Left lung (tissue), 10 donors: ENCODE measurements around the gene GOSR2. TPM values are rescaled to one million over a fixed set of nuclear protein-coding genes. Genes with fewer than 3 reads are reported as not detected.

Source experiments
- ATAC-seq: fragments of 200-7000 bp; cut with Tn5 transposase; one replicate; pipeline ENCODE4 v1.9.1; 2020; ENCODE audit warnings: moderate library complexity
- DNase-seq, 4 donors: peaks; one replicate each; pipeline ENCODE4 v3.0.0-alpha.2; 2013 to 2020
- H3K27ac ChIP-seq, 2 donors: fragments of 200-600 bp; sonication (generic) in 1 of 2; one replicate each; pipeline versions ENCODE4 v1.5.0 to v1.8.0; 2020 to 2021
- H3K27me3 ChIP-seq, 2 donors: fragments of 200-600 bp; sonication (generic) in 1 of 2; one replicate each; pipeline versions ENCODE4 v1.5.0 to v1.8.0; 2020 to 2021
- H3K36me3 ChIP-seq, 2 donors: fragments of 200-600 bp; sonication (generic) in 1 of 2; one replicate each; pipeline versions ENCODE4 v1.5.0 to v1.8.0; 2020 to 2021
- H3K4me1 ChIP-seq, 2 donors: fragments of 200-600 bp; one replicate each; pipeline ENCODE4 v1.8.0; 2021
- H3K4me3 ChIP-seq, 2 donors: fragments of 200-600 bp; sonication (generic) in 1 of 2; one replicate each; pipeline versions ENCODE4 v1.5.0 to v1.8.0; 2020 to 2021; ENCODE audit warnings: mild to moderate bottlenecking in 1 of 2
- H3K9me3 ChIP-seq, 2 donors: fragments of 200-600 bp; sonication (generic) in 1 of 2; one replicate each; pipeline versions ENCODE4 v1.5.0 to v1.8.0; 2020 to 2021
- CTCF ChIP-seq, 2 donors: fragments of 200-600 bp; sonication (generic) in 1 of 2; IDR thresholded peaks; one replicate each; pipeline versions ENCODE4 v1.5.0 to v1.8.0; 2021; ENCODE audit warnings: antibody characterized with exemption in 2 of 2
- intact Hi-C, 2 donors: fragments of 100-400 bp; cut with DNase I; formaldehyde crosslinking; loops; one replicate each; pipeline versions ENCODE4 v1.11.2 to v1.14.2; 2022
- polyA plus RNA-seq, 6 donors: library from polyadenylated mRNA; unstranded; fragments of 120-200 nt; gene quantifications; one replicate each; pipeline ENCODE4 v1.2.1, GENCODE V29; 2013; ENCODE audit not compliant: insufficient read length in 6 of 6
- total RNA-seq, 2 donors: library from RNA; stranded (reverse); fragmentation: NEBNext Ultra II Directional; extraction: Animal tissue kit (Norgen Biotek cat#: 25700); gene quantifications; one replicate each; pipeline ENCODE4 v1.2.1, GENCODE V29; 2021
- donor health status: DM: no; HTN: yes; CAD: no.
- donor health status: DM: no; HTN: no; CAD: no.

Gene GOSR2
- total and polyA plus RNA-seq, 8 donors = 42.5 to 67.4 (median 47.6) TPM

DNA sequence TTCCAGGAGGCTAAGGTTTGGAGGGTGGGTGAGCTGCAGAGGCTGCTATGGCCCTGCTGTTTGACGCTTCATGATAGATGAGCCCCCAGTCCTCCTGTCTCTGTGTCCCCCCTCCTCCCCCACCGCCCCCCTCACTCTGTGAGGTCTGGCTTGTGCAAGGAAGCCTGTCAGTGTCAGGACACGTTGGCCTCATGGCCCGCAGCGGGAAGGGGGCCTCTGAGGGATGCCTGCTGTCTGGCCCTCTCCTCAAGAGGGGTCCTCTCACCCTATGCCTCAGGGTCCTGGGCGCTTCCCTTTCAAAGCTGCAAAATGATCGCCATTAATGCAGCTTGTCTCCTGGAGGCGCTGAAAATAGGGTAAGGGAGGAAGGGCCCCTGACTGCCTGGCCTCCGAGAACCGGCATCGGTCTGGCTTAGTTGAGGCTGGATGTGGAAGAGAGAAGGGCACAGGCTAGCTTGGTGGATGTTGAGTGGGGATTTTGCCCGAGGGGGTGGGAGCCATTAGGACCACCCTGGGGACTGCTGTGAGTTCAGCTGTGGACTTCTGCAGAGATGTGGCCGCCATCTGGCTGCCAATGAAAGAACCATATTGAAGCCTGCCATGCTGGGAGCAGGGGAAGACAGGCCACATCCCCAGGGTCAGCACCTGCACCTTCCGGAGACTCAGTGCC is 14.8 kb upstream of the GOSR2 start:
- H3K27me3 ChIP-seq = peaks cover 0 to 10% of the 10 kb centered on the region in 2 donors
- H3K36me3 ChIP-seq = no peaks in the 10 kb centered on the region
- ATAC-seq (no peak), DNase-seq (no peak)
- no peak for TF ChIP-seq CTCF (IDR thresholded peaks at IDR 0.05)
- H3K9me3 ChIP-seq = no peaks in the 10 kb centered on the region
- intact Hi-C loops = no loop called here
- no peak overlapping the region for H3K27ac ChIP-seq
- H3K4me3 ChIP-seq = no peak overlapping the region
- H3K4me1 ChIP-seq = peaks cover 0 to 8% of the 10 kb centered on the region in 2 donors

- DNase-seq (no peak), ATAC-seq (no peak)
- no peak overlapping the region for H3K4me3 ChIP-seq
- peaks cover 0 to 10% of the 10 kb centered on the region in 2 donors for H3K27me3 ChIP-seq
- no peaks in the 10 kb centered on the region for H3K36me3 ChIP-seq
- H3K9me3 ChIP-seq = no peaks in the 10 kb centered on the region
- H3K4me1 ChIP-seq = peaks cover 0 to 8% of the 10 kb centered on the region in 2 donors
- no peak for TF ChIP-seq CTCF (IDR thresholded peaks at IDR 0.05)
- intact Hi-C loops = no loop called here
- H3K27ac ChIP-seq = no peak overlapping the region
Measured at GRCh38 chr17:46910179-46910927, 12.6 kb upstream of the GOSR2 start.

- peaks cover 0 to 2% of the 10 kb centered on the region in 2 donors for H3K4me1 ChIP-seq
- no peak overlapping the region for H3K27ac ChIP-seq
- peaks cover 0 to 10% of the 10 kb centered on the region in 2 donors for H3K27me3 ChIP-seq
- H3K36me3 ChIP-seq = no peaks in the 10 kb centered on the region
- H3K9me3 ChIP-seq = no peaks in the 10 kb centered on the region
- intact Hi-C loops = no loop called here
- no peak for DNase-seq
- ATAC-seq = no peak
- TF ChIP-seq CTCF (IDR thresholded peaks at IDR 0.05) = no peak
- no peak overlapping the region for H3K4me3 ChIP-seq
Measured at GRCh38 chr17:46911311-46911710, 11.6 kb upstream of the GOSR2 start.

GRCh38 chr17:46915596-46915995 is 7.4 kb upstream of the GOSR2 start:
- no peaks in the 10 kb centered on the region for H3K36me3 ChIP-seq
- no peaks in the 10 kb centered on the region for H3K4me1 ChIP-seq
- ATAC-seq = no peak
- H3K27ac ChIP-seq = no peak overlapping the region
- no peaks in the 10 kb centered on the region for H3K9me3 ChIP-seq
- H3K27me3 ChIP-seq = no peaks in the 10 kb centered on the region
- intact Hi-C loops = no loop called here
- H3K4me3 ChIP-seq = no peak overlapping the region
- TF ChIP-seq CTCF (IDR thresholded peaks at IDR 0.05) = no peak
- DNase-seq = no peak

DNA sequence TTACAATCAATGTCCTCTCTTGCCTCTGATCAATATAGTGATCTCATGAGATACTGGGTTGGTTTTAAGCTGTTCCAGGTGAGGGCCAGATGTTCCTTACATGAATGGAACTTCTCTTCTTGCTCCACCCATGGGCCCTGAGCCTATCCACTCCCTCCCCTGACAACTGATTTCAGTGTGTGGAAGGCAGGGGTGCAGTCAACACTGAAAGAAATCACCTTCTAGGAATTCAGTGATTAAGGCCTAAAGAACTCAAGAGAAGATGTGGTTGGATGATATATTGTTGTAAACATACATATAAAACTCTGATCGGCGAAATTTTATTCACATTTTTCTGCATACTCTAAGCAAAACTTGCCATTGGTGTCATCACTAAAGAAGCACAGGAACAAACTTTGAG is 6.7 kb upstream of the GOSR2 start:
- H3K9me3 ChIP-seq = no peaks in the 10 kb centered on the region
- H3K4me1 ChIP-seq = no peaks in the 10 kb centered on the region
- H3K27me3 ChIP-seq = no peaks in the 10 kb centered on the region
- no peak overlapping the region for H3K4me3 ChIP-seq
- DNase-seq = no peak
- no peak overlapping the region for H3K27ac ChIP-seq
- ATAC-seq = no peak
- intact Hi-C loops = no loop called here
- no peak for TF ChIP-seq CTCF (IDR thresholded peaks at IDR 0.05)
- H3K36me3 ChIP-seq = no peaks in the 10 kb centered on the region
